HG02885 (cell line): Measurements from ENCODE around the gene FHDC1.

Experiments used
- ATAC-seq: cut with Tn5 transposase; IDR thresholded peaks from one replicate; pipeline ENCODE4 v1.9.1; 2021; ENCODE audit warnings: mild to moderate bottlenecking; ENCODE audit not compliant: unreplicated experiment, poor library complexity

FHDC1 gene

DNA sequence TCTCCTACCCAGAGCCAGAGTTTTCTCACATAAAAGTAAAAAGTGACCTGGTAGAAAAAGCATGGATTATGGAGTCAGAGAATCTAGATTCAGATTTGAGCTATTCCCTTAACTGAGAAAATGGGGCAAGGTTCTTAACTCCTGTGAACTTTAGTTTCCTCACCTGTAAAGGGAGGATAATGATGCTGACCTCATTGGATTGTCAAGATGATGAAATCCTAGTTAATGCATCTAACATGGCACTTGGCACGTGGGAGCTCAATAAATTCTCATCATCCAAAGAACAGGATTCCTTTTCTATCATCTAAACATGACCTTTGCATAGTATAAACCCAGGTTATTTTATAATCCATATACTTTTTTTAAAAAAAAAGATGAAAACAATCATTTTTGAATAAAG, 18.6 kb downstream of the FHDC1 start:
- ATAC-seq, result no peak

DNA sequence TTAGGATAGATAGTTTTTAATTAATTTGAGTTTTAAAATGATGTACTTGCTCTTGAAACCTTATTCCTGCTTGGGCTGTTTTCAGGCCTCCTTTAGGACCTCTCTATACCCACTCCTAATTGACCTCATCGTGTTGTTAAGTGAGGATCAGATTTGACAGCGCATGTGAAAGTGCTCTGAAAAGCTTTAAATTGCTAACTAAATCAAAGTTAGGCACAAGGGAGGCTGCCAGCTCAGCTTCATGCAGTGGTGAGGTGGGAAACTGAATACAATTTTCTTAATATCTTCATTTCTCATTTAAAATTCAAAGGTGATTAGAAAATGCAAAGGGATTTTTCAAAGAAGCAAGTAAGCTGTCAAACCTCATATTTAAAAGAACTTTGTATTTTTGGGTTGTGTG, 20.0 kb downstream of the FHDC1 start:
- ATAC-seq, result no peak

- no peak for ATAC-seq
Measured at GRCh38 chr4:152956650-152957436, 20.7 kb downstream of the FHDC1 start.

- ATAC-seq, result no peak
Measured at GRCh38 chr4:152957437-152958171, 21.5 kb downstream of the FHDC1 start.

DNA sequence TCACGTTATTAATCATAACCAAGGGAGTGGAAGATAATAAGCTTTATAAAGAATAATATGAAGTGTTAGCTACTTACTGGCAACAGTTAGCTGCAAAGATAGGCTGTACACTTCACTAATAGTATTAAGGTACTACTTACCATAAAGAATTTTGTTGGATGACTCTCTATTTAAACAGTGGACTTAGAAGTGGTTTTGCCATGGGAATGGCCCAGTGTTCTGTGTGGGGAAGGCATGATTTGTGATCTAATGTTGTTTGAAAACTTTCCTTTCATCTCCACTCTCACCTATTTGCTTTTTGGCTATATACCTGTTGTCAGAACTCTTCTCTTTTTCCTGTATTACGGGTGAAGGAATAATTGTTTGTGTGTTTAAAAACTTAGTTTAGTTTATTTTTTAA, 23.0 kb downstream of the FHDC1 start:
- no peak for ATAC-seq

DNA sequence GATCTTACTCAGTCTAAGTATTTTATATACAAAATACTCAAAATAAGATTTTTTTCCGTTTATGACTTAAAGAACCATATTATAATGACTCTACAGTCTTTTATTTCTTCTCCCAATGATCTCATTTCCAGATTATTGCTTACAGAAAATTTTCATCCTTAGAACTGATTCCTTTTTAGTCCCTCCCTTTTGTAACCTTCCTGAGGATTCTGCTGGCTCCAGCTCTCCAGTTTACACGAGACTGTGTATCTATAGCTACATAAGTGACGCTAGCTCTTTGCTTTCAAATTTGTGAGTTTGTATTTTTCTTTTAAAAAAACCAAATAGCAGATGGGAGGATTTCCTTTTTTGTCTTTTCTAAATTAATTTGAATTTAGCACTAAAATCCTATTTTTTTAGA, 24.0 kb downstream of the FHDC1 start:
- ATAC-seq, result no peak

GRCh38 chr4:152961014-152961772, 25.1 kb downstream of the FHDC1 start:
- ATAC-seq, result no peak

GRCh38 chr4:152961773-152962115, 25.6 kb downstream of the FHDC1 start:
- ATAC-seq, result no peak

- no peak for ATAC-seq
Measured at GRCh38 chr4:152962150-152962549, 26.0 kb downstream of the FHDC1 start.

GRCh38 chr4:152964335-152964734, 28.2 kb downstream of the FHDC1 start:
- no peak for ATAC-seq

DNA sequence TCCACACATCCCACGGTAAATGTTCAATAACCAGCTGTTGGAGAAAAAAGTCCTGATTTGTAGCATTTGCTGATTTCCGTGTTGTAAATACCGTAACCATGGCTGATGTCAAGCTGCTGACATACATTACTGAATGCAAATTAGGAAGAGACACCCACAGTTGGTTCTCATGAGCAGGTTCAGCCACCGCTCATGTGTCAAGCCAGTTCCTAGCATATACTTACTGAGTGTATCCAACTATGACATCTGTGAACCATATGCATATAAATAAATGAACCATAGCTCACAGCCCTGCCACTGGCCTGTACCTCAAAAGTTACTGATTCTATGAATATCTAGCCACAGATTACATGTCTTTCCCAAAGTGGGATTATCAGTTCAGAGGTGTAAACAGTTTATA, 29.5 kb downstream of the FHDC1 start:
- ATAC-seq, result no peak

DNA sequence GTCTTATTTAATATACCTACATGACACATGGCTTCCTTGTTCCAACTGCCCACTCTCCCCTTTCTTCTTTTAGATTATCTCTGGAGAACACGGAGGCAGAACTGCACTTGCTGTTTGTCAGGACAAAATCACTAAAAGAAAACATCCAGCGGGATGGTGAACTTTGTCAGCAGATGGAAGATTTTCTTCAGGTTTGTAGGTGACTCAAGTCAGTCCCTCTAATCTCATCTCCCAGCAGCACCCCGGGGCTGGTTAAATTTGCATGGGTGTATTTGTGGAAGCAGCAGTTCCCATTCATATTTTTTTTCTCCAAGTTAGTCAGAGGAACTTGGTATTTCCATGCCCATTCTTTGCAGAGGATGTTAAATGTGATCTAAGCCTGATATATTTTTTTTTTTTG, 31.8 kb downstream of the FHDC1 start:
- ATAC-seq, result no peak

DNA sequence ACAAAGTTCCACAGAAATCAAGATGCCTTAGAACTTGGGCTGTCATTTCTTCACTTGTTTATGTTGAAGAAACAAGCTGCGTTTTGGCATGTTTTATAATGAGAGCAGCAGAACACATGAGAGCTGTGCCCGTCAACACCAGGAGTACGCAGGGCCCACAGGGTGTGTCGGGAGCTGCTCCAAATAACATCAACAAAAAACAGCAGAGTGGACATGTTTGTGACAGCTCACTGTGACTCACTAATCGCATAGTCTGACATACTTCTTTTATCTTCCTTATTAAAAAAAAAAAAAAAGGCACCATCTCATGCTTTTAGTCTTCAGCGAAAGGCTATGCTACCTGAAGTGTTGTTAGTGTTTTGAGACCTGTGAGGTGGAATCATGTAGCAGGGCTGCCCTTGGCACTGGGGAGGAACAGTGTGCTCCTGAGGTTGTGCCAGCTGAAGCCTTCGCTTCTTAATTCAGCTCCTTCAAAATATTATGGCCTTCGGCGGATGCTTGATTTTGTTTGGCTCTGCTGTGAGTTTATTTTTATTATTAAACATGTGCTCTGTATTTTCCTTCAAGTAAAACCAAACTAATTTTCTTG, 32.8 kb downstream of the FHDC1 start:
- ATAC-seq, result no peak

DNA sequence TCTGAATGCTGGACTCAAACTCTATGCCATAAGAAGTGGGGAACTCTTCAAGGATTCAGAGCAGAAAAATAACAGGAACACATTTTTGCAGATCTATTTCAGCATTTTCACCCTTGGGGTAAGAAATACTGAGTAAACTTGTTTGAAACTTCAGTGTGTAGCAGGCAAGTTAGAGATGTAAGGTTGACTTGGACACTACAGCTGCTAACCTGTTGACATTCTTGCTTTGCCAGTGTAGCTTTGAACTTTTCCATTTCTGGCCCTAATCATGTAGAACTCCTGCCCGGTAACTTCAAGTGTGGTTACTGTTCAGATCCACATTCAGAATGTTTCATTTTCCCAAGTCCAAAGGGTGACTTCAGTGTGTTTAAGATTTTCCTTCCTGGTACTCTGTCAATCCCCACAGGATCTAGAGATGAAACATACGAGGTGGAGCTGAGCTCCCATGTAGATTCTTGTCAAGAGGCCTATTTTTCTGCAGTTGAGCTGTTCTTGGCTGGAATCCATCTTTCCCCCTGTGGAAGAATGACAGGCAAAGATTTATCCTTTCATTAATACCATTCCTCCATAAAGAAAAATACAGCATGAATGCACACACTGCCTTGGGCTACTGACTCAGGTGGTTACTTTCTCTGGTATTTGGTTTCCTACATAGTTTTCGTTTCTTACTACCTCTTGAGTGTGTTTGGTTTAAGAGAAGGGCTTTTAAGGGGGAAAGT, 34.1 kb downstream of the FHDC1 start:
- ATAC-seq, result no peak

- no peak for ATAC-seq
Measured at GRCh38 chr4:152971053-152971452, 34.9 kb downstream of the FHDC1 start.

DNA sequence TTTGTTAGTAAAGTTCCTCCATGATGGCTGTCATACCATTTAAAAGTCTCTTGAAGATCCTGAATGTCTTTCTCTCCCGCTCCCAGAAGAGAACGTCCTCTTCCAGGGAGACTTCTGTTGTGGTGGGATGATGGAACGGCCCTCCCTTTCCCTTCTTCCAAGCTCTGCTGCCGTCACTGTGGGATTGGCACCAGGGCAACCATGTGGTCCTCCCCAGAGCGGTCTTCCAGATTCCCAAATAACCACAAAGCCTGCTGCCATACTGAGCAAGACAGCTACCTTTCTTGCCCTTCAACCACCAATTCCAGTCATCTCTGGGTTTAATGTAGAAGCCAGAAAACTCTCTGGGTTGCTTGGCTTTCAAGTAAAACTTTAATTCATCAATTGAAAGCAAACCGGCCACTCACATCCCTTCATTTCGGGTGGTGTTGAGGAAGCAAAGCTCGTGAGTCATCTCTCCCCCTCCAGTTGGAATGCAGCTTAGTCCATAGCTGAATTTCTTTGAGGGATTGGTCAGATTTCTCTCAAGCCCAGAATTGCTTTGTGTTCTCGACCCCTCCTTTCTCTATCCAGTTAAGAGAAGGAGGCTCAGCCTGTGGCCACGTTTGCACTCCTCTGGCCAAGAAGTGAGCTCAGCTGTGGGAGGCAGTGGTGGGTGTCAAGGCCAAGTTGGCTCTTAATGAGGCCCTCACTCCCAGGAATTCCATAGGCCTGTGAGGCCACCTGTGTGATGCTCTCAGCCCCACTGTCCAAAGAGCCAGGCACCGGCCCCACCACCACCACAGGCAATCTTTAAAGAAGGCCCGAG, 36.9 kb downstream of the FHDC1 start:
- ATAC-seq, result no peak

DNA sequence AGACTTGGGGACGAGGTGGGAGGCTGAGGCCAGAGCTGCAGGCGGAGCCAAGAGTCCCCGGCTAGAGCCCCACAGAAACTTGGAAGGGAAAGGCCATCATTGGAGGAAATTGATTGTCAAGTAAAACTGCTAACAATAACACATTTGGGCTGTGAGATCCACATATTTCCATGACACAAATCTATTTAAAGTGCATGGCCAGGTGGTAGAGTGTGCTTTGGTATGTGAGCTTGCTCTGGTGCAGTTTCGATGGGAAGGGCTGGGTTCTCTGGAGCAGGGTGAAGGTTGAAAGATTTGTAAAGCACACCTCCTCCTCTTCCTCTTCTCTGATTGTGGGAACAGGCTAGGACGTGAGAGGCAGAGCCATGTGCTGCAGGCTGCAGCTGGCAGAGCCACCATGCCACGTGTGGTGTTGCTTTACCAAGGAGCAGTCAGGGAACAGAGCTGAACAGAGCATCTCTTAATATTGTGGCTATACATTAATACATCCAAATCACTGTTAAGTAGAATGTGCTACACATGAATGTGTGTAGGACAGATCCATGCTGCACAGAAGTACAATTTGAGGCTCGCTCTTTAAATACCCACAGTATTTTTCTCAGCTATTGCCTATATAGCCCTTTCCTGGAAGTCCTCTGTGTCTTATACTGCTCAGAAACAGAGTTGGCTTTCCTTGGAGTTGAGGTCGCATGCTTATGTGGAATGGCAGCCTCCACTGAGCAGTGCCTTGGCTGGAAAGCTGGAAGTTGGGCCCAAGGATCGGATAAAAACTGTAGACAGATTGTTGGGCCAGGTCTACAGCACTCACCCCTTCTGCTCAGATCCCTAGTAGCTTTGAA, 37.7 kb downstream of the FHDC1 start:
- no peak for ATAC-seq

GRCh38 chr4:152974468-152975379, 38.6 kb downstream of the FHDC1 start:
- ATAC-seq, result no peak
